ENCODE results near the gene BCAR3.

The BCAR3 gene

DNA sequence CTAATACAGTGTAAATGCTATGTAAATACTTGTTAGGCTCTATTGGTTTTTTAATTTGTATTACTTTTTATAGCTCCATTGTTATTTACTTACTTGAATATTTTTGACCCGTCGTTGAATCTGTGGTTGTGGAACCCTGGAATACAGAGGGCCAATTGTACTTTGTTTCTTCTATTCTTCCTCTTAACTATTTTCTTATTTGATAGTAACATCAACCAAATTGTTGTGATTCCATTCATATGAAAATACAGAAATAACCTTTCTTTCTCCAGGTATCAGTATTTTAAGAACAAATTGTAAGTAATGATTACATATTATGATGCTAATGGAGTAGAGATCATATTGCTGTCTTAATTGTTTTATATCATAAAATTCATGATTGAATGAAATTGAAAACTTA, 160.0 kb downstream of the BCAR3 start:
- no peaks in the 10 kb centered on the region for H3K9me3 ChIP-seq (ENCODE audit: control insufficient read depth in 1 of 2, low read length in 2 of 2)
- H3K27ac ChIP-seq (ENCODE audit: low read length): no peak overlapping the region
- peaks cover 0 to 3% of the 10 kb centered on the region in 2 donors for H3K36me3 ChIP-seq (ENCODE audit: control insufficient read depth in 1 of 2, insufficient read depth in 2 of 2, low read length in 2 of 2)
- no peak overlapping the region for H3K4me3 ChIP-seq (ENCODE audit: low read depth in 1 of 2, low read length in 2 of 2)
- H3K4me1 ChIP-seq (ENCODE audit: control insufficient read depth in 1 of 2, insufficient read depth in 2 of 2, low read length in 2 of 2): no peaks in the 10 kb centered on the region
- H3K27me3 ChIP-seq (ENCODE audit: low read depth, low read length): no peaks in the 10 kb centered on the region

DNA sequence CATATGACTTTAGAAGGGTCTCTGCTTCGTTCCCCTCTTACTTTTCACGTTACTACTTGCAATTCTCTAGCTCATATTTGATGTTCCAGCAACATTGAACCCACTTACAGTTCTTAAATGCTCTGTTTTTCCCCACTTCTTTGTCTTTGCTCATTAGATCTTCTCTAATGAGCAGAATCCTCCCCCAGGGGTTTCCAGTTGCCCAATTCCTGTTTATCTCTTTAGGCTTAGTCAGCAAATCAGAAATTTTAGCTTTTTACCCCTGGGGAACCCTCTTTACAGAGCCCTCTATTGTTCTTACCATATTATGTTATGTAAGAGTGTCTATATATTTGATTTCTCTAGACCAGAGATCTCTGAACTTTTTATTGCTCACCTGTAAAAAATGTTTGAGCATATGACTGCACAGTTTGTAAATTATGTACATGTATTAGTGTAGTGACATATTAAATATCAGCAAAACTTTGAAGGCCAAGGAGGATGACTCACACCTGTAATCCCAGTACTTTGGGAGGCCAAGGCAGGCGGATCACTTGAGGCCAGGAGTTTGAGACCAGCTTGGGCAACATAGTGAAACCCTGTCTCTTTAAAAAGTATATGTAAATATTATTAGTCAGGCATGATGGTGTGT, 162.3 kb downstream of the BCAR3 start:
- Histone ChIP-seq H3K9me3 (ENCODE audit: control insufficient read depth in 1 of 2, low read length in 2 of 2) (no peaks in the 10 kb centered on the region), H3K4me1 (ENCODE audit: control insufficient read depth in 1 of 2, insufficient read depth in 2 of 2, low read length in 2 of 2) (no peaks in the 10 kb centered on the region), H3K4me3 (ENCODE audit: low read depth in 1 of 2, low read length in 2 of 2) (no peak overlapping the region), H3K27ac (ENCODE audit: low read length) (no peak overlapping the region), H3K36me3 (ENCODE audit: control insufficient read depth in 1 of 2, insufficient read depth in 2 of 2, low read length in 2 of 2) (peaks cover 0 to 3% of the 10 kb centered on the region in 2 donors), H3K27me3 (ENCODE audit: low read depth, low read length) (no peaks in the 10 kb centered on the region)

DNA sequence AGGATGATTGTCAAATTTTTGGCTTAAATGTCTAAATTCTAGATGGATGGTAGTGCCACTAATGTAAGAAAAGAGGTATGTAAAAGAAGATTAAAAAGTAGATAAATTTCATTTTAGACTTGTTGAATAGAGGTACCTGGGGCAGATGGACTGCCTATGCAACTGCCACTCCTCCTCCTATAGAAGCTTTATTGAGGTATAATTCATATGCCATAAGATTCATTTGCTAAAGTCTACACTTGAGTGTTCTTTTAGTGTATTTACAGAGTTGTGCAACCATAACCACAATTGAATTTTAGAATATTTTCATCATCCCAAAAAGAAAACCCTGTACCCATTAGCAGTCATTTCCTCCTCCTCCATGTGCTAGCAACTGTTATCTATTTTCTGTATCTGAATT, 163.1 kb downstream of the BCAR3 start:
- Histone ChIP-seq H3K9me3 (ENCODE audit: control insufficient read depth in 1 of 2, low read length in 2 of 2) (no peaks in the 10 kb centered on the region), H3K4me3 (ENCODE audit: low read depth in 1 of 2, low read length in 2 of 2) (no peak overlapping the region), H3K27ac (ENCODE audit: low read length) (no peak overlapping the region), H3K4me1 (ENCODE audit: control insufficient read depth in 1 of 2, insufficient read depth in 2 of 2, low read length in 2 of 2) (no peaks in the 10 kb centered on the region), H3K36me3 (ENCODE audit: control insufficient read depth in 1 of 2, insufficient read depth in 2 of 2, low read length in 2 of 2) (peaks cover 0 to 3% of the 10 kb centered on the region in 2 donors), H3K27me3 (ENCODE audit: low read depth, low read length) (no peaks in the 10 kb centered on the region)

DNA sequence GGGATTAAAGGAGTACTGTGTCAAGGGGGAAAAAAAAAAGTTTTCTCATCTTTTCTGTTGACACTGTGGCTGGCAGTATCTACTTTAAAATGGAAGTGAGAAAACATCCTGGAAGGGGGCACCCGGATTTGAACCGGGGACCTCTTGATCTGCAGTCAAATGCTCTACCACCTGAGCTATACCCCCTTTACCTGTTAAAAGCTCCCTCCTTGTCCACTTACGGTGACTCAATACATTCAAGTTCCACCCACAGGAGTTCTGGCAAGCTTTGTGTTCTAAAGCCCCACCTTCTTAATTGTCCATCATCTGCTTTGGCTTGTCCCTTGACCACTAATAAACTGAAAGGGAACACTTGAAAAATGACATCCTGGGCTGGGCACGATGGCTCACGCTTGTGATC, 165.5 kb downstream of the BCAR3 start:
- Histone ChIP-seq H3K9me3 (ENCODE audit: control insufficient read depth in 1 of 2, low read length in 2 of 2) (no peaks in the 10 kb centered on the region), H3K4me3 (ENCODE audit: low read depth in 1 of 2, low read length in 2 of 2) (no peak overlapping the region), H3K27ac (ENCODE audit: low read length) (no peak overlapping the region), H3K4me1 (ENCODE audit: control insufficient read depth in 1 of 2, insufficient read depth in 2 of 2, low read length in 2 of 2) (no peaks in the 10 kb centered on the region), H3K36me3 (ENCODE audit: control insufficient read depth in 1 of 2, insufficient read depth in 2 of 2, low read length in 2 of 2) (no peaks in the 10 kb centered on the region), H3K27me3 (ENCODE audit: low read depth, low read length) (no peaks in the 10 kb centered on the region)

All from muscle layer of duodenum (tissue), 2 donors.